ENCODE data around the gene ADSS1. TPM values are rescaled to one million over a fixed set of nuclear protein-coding genes. Genes with fewer than 3 reads are reported as not detected.
A peak's percentile ranks its signal among the peaks of the same experiment; 100 is the strongest.

ADSS1 gene
- total and polyA plus RNA-seq, 10 donors: 2.7 to 11.7 (median 5.1) TPM

DNA sequence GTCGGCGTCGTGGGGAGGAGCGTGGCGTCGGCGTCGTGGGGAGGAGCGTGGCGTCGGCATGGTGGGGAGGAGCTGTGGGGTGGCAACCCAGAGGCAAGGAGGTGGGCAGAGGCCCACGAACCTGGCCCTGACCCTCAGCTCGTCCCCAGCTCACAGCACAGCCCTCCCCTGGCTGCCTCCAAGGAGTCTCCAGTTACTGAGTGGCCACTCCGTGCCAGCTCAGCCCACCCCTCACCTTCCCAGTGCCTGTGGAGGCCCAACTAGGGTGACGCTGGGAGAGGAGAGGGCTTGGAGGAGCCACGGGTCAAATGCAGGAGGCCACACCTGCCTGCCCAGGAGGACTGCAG lies 5.8 kb downstream of the ADSS1 start:
- TF ChIP-seq POLR2A (IDR thresholded peaks at IDR 0.05) (no peak), POLR2AphosphoS5 (IDR thresholded peaks at IDR 0.05) (peak in 1 of 3 donors; percentile 6)
- DNase-seq: no peak
- WGBS, 5 donors: 90 to 94% (median 92%) methylated on average over 8 to 16 of the region's 16 CpGs
- Histone ChIP-seq H3K27me3 (replicated peaks in 1 of 7) (peaks cover 0 to 4% (median 0%) of the 10 kb centered on the region in 7 donors), H3K4me3 (no peak overlapping the region), H3K36me3 (no peaks in the 10 kb centered on the region), H3K9me3 (no peaks in the 10 kb centered on the region), H3K27ac (no peak overlapping the region), H3K4me1 (peaks cover 6 to 46% (median 27%) of the 10 kb centered on the region in 6 donors)
- intact Hi-C loops (cut with DNase I; ENCODE audit: low total_unique reads): no loop called here

DNA sequence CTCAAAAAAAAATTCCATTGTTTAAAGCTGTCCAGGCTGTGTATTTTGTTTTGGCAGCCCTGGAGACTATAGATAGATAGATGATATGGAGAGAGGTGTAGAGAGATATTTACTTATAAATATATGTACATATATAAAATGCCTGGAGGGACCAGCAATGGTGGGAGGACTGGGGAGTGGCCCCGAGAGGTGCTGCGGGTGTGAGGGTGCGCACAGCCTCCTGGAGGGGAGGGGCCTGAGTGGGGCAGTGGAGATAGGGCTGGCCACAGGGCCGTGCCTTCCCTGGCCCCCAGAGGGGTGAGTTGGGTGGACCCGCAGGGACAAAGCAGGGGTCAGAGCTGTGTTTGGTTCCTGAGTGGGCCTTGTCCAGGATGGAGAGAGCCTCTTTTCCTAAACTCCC lies 6.5 kb downstream of the ADSS1 start:
- 85 to 90% (median 89%) methylated on average over 5 of the region's 5 CpGs for WGBS, 5 donors
- intact Hi-C loops (cut with DNase I; ENCODE audit: low total_unique reads): no loop called here
- no peaks in the 10 kb centered on the region for H3K36me3 ChIP-seq
- TF ChIP-seq POLR2AphosphoS5 (IDR thresholded peaks at IDR 0.05): no peak
- TF ChIP-seq, protein P1, sequence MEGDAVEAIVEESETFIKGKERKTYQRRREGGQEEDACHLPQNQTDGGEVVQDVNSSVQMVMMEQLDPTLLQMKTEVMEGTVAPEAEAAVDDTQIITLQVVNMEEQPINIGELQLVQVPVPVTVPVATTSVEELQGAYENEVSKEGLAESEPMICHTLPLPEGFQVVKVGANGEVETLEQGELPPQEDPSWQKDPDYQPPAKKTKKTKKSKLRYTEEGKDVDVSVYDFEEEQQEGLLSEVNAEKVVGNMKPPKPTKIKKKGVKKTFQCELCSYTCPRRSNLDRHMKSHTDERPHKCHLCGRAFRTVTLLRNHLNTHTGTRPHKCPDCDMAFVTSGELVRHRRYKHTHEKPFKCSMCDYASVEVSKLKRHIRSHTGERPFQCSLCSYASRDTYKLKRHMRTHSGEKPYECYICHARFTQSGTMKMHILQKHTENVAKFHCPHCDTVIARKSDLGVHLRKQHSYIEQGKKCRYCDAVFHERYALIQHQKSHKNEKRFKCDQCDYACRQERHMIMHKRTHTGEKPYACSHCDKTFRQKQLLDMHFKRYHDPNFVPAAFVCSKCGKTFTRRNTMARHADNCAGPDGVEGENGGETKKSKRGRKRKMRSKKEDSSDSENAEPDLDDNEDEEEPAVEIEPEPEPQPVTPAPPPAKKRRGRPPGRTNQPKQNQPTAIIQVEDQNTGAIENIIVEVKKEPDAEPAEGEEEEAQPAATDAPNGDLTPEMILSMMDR (IDR thresholded peaks at IDR 0.05 in 8 of 11, conservative IDR thresholded peaks at IDR 0.05 in 3 of 11): no peak
- TF ChIP-seq POLR2A (IDR thresholded peaks at IDR 0.05): no peak
- DNase-seq: no peak
- H3K4me3 ChIP-seq: no peak overlapping the region
- H3K27ac ChIP-seq: no peak overlapping the region
- no peaks in the 10 kb centered on the region for H3K9me3 ChIP-seq
- peaks cover 11 to 46% (median 30%) of the 10 kb centered on the region in 6 donors for H3K4me1 ChIP-seq
- H3K27me3 ChIP-seq (replicated peaks in 1 of 7): no peaks in the 10 kb centered on the region

- no peaks in the 10 kb centered on the region for H3K36me3 ChIP-seq
- TF ChIP-seq POLR2AphosphoS5 (IDR thresholded peaks at IDR 0.05): no peak
- TF ChIP-seq, protein P1 (IDR thresholded peaks at IDR 0.05 in 8 of 11, conservative IDR thresholded peaks at IDR 0.05 in 3 of 11): peak in 2 of 11 experiments; percentile 11 to 39
- no peak for DNase-seq
- H3K4me1 ChIP-seq: peaks cover 16 to 54% (median 39%) of the 10 kb centered on the region in 6 donors
- H3K27ac ChIP-seq: no peak overlapping the region
- WGBS, 5 donors: 87 to 95% (median 90%) methylated on average over 11 to 18 of the region's 18 CpGs
- intact Hi-C loops (cut with DNase I; ENCODE audit: low total_unique reads): no loop called here
- H3K9me3 ChIP-seq: no peaks in the 10 kb centered on the region
- H3K4me3 ChIP-seq: no peak overlapping the region
- no peaks in the 10 kb centered on the region for H3K27me3 ChIP-seq (replicated peaks in 1 of 7)
Observed at GRCh38 chr14:104731320-104732294, 7.6 kb downstream of the ADSS1 start.

- Histone ChIP-seq H3K36me3 (no peaks in the 10 kb centered on the region), H3K27ac (no peak overlapping the region), H3K9me3 (no peaks in the 10 kb centered on the region), H3K27me3 (replicated peaks in 1 of 7) (no peaks in the 10 kb centered on the region), H3K4me3 (no peak overlapping the region), H3K4me1 (peaks cover 16 to 62% (median 45%) of the 10 kb centered on the region in 6 donors)
- intact Hi-C loops (cut with DNase I; ENCODE audit: low total_unique reads): no loop called here
- WGBS, 5 donors: 76 to 87% (median 81%) methylated on average over 10 to 14 of the region's 14 CpGs
- TF ChIP-seq POLR2A (IDR thresholded peaks at IDR 0.05) (no peak), POLR2AphosphoS5 (IDR thresholded peaks at IDR 0.05) (peak in 2 of 3 donors; percentile 24 to 39)
- TF ChIP-seq, protein P1 (IDR thresholded peaks at IDR 0.05 in 8 of 11, conservative IDR thresholded peaks at IDR 0.05 in 3 of 11): no peak
- no peak for DNase-seq
Observed at GRCh38 chr14:104732355-104732804, 8.4 kb downstream of the ADSS1 start.
